Measurements from ENCODE around the gene LUM. TPM values are rescaled to one million over a fixed set of nuclear protein-coding genes. Genes with fewer than 3 reads are reported as not detected.

Gene LUM, protein sequence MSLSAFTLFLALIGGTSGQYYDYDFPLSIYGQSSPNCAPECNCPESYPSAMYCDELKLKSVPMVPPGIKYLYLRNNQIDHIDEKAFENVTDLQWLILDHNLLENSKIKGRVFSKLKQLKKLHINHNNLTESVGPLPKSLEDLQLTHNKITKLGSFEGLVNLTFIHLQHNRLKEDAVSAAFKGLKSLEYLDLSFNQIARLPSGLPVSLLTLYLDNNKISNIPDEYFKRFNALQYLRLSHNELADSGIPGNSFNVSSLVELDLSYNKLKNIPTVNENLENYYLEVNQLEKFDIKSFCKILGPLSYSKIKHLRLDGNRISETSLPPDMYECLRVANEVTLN
- 10 to 100 TPM in 1 of 2 donors, 1 to 10 TPM in 1; 8.3 to 17.5 TPM for total RNA-seq
- 213 TPM for polyA plus RNA-seq (ENCODE audit: insufficient read depth, low read depth, low replicate concordance)
- long read RNA-seq, donor 1, transcript LUM-201 (3 exons, 3,008 nt): major isoform, 47 of 76 reads
- long read RNA-seq, donor 1, partial matches to known transcripts: 29 of 76 reads
- long read RNA-seq, donor 1, other reads (novel, unspliced or antisense): 0 of 76 reads
- long read RNA-seq, donor 2, transcript LUM-201 (3 exons, 3,008 nt): major isoform, 50 of 55 reads
- long read RNA-seq, donor 2, partial matches to known transcripts: 5 of 55 reads
- long read RNA-seq, donor 2, other reads (novel, unspliced or antisense): 0 of 55 reads

DNA sequence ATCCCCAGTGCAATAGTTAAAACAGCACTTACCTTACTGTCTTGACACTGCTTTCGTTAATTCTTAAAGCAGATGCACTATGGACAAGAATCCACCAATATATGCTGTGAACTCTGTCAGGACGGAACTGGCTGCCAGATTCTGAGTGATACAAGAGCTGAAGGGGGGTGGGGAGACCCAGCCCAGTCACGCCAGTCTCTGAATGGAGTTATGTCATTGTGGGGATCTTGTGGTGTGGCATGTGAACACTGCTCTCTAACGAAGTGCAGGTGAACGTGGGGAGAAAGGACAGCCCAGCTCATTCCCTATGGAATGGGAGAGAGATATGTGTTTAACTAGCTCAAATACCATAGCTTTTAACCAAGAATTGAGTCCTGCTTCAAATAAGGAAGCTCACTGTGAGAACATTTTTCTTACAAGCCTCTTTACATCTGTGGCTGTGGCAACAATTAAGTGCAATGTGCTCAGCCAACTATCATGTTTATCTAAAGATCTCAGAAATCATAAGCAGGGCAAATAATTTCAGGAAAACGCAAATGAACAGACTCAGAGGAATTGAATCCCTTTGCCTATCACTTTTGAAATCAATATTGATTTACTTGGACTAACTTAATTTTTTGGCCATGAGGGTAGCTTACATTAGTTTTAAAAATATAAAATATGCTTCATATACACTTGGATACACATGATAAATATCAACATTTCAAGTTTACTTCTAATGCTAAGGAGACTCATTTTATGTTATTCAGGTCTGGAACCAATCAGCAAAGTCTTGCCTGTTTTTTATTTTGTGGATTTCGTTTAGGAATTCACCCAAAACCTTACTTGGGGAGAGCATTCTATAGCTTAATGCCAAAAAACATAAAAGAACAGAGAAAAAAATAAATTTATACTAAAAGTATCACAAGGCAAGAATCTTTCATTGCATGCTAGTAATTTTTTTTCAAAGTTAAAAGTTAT is at the start of gene LUM:
LUM (minus strand) TSS at position 129 of the 960 bp plus-strand sequence. CDS start 2,515 bp downstream, outside the sequence.
- intact Hi-C loops (cut with DNase I; ENCODE audit: low total_unique reads): no loop called here
- Histone ChIP-seq H3K27ac (peak within 1 kb of the TSS in 1 of 2 donors; percentile 70), H3K9me3 (no peaks in the 10 kb centered on the region), H3K4me1 (no peaks in the 10 kb centered on the region), H3K27me3 (no peaks in the 10 kb centered on the region), H3K36me3 (ENCODE audit: low read depth, missing control alignments) (no peaks in the 10 kb centered on the region), H3K4me3 (peak within 1 kb of the TSS in 1 of 2 donors; percentile 29)
- WGBS, 2 donors: 49 to 60% methylated on average over 7 of the region's 7 CpGs
- DNase-seq: peak; percentile 32
- TF ChIP-seq POLR2A (IDR thresholded peaks at IDR 0.05): no peak
- TF ChIP-seq, protein P1, sequence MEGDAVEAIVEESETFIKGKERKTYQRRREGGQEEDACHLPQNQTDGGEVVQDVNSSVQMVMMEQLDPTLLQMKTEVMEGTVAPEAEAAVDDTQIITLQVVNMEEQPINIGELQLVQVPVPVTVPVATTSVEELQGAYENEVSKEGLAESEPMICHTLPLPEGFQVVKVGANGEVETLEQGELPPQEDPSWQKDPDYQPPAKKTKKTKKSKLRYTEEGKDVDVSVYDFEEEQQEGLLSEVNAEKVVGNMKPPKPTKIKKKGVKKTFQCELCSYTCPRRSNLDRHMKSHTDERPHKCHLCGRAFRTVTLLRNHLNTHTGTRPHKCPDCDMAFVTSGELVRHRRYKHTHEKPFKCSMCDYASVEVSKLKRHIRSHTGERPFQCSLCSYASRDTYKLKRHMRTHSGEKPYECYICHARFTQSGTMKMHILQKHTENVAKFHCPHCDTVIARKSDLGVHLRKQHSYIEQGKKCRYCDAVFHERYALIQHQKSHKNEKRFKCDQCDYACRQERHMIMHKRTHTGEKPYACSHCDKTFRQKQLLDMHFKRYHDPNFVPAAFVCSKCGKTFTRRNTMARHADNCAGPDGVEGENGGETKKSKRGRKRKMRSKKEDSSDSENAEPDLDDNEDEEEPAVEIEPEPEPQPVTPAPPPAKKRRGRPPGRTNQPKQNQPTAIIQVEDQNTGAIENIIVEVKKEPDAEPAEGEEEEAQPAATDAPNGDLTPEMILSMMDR (IDR thresholded peaks at IDR 0.05): no peak

DNA sequence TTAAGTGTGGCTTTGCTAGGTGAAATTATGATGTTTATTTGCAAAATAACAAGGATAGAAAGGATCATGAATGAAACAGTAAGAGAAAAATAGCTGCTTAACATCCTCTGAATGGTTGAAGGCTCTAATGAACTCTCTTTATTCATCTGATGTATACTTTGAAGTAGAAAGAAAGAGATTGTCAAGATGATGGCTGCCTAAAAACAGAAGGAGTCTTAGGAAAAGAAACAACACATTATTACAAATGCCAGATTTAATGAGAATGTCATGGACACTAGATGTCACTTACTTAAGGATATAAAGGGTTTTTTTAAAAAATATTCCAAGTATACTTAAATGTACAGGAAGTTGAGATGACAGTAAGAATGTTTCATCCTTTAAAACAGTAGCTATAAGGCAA is 49.7 kb upstream of the LUM start:
- H3K27ac ChIP-seq: no peak overlapping the region
- DNase-seq: no peak
- no peaks in the 10 kb centered on the region for H3K27me3 ChIP-seq

DNA sequence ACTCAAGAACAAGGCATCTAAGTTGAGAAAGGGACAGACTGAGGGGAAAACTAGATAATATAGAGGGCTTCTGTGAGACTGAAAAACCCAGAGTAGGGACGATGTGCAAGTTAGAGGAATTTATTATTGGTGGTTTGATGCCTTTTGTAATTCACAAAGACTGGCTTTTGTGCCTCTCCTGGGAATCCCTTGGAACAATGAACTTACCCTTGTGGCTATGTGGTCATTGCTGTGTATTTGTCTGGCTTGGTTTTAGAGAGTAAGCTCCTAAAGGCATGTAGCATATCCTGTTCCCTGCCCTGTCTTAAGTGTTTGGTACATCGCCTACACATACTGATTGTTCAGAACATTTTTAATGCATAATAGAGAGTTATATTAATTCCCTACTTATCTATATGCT is 44.7 kb upstream of the LUM start:
- TF ChIP-seq POLR2A (IDR thresholded peaks at IDR 0.05): no peak
- TF ChIP-seq, protein P1 (IDR thresholded peaks at IDR 0.05): no peak
- H3K4me1 ChIP-seq: no peaks in the 10 kb centered on the region
- intact Hi-C loops (cut with DNase I; ENCODE audit: low total_unique reads): no loop called here
- DNase-seq: no peak
- WGBS, 2 donors: 63 to 76% methylated on average over 2 of the region's 2 CpGs
- no peaks in the 10 kb centered on the region for H3K9me3 ChIP-seq
- no peaks in the 10 kb centered on the region for H3K27me3 ChIP-seq
- H3K36me3 ChIP-seq (ENCODE audit: low read depth, missing control alignments): no peaks in the 10 kb centered on the region
- no peak overlapping the region for H3K27ac ChIP-seq
- H3K4me3 ChIP-seq: no peak overlapping the region

More for the DNA sequence above, 49.7 kb upstream of the LUM start:
- H3K4me3 ChIP-seq: no peak overlapping the region
- H3K4me1 ChIP-seq: no peaks in the 10 kb centered on the region
- no peak for TF ChIP-seq POLR2A (IDR thresholded peaks at IDR 0.05)
- TF ChIP-seq, protein P1 (IDR thresholded peaks at IDR 0.05): no peak
- no peaks in the 10 kb centered on the region for H3K36me3 ChIP-seq (ENCODE audit: low read depth, missing control alignments)
- H3K9me3 ChIP-seq: no peaks in the 10 kb centered on the region
- intact Hi-C loops (cut with DNase I; ENCODE audit: low total_unique reads): no loop called here

DNA sequence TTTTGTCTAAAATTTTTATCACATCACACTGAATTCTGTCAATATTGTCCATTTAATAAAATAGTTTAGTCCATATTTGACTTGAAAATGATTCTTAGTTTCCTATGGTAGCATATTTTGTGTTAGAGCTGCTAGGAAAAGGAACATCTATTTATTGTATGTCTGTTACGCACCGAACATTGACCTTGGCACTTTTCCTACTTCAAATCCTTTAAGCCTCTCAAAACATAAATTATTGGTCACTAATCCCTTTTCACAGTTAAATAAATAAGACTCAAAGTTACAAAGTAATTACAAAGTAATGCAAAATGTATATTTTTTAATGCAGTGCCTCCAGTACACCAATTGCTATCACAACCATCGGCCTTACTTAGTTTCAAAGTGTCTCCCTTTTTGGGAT is 42.8 kb upstream of the LUM start:
- intact Hi-C loops (cut with DNase I; ENCODE audit: low total_unique reads): no loop called here
- H3K27me3 ChIP-seq: no peaks in the 10 kb centered on the region
- H3K4me3 ChIP-seq: no peak overlapping the region
- 64 to 66% methylated on average over 3 of the region's 3 CpGs for WGBS, 2 donors
- no peaks in the 10 kb centered on the region for H3K9me3 ChIP-seq
- no peaks in the 10 kb centered on the region for H3K36me3 ChIP-seq (ENCODE audit: low read depth, missing control alignments)
- H3K4me1 ChIP-seq: no peaks in the 10 kb centered on the region
- no peak for TF ChIP-seq POLR2A (IDR thresholded peaks at IDR 0.05)
- TF ChIP-seq, protein P1 (IDR thresholded peaks at IDR 0.05): no peak
- no peak overlapping the region for H3K27ac ChIP-seq
- no peak for DNase-seq

Measured in testis (tissue), 5 donors.